ENCODE data around the gene KRT3. TPM values are rescaled to one million over a fixed set of nuclear protein-coding genes. Genes with fewer than 3 reads are reported as not detected.

KRT3 gene
- total RNA-seq, 1 experiment from 2014 or later, result not detected

- TF ChIP-seq CTCF (IDR thresholded peaks at IDR 0.05) (no peak), TCF7L2 (IDR thresholded peaks at IDR 0.05; ENCODE audit: low read depth, low read length) (no peak), POLR2AphosphoS5 (IDR thresholded peaks at IDR 0.05; ENCODE audit: low read depth, low read length) (no peak), REST (IDR thresholded peaks at IDR 0.05; ENCODE audit: insufficient read depth in 1 of 2, low read depth in 2 of 2, low read length in 1 of 2) (no peak), SIN3A (IDR thresholded peaks at IDR 0.05; ENCODE audit: borderline replicate concordance, insufficient read depth, low read depth, low read length) (no peak)
- in situ Hi-C loops (cut with HindIII; ENCODE audit: low pct_unique_long_range_greater_than_20kb, low sequenced_read_pairs), result no loop called here
- ATAC-seq, result no peak
- H3K4me3 ChIP-seq (ENCODE audit: low read depth in 2 of 2, low read length in 2 of 2), result no peak overlapping the region
- no peaks in the 10 kb centered on the region for H3K36me3 ChIP-seq (ENCODE audit: control insufficient read depth, insufficient read depth, low read length)
- H3K9me3 ChIP-seq (ENCODE audit: control insufficient read depth, insufficient read depth, low read depth, low read length), result no peaks in the 10 kb centered on the region
- POLR2A ChIA-PET, result no interaction called here
- no peak for DNase-seq (ENCODE audit: low read depth, low spot score)
- H3K27me3 ChIP-seq (ENCODE audit: control insufficient read depth, insufficient read depth, low read length), result no peaks in the 10 kb centered on the region
- intact Hi-C loops (cut with micrococcal nuclease; ENCODE audit: unreplicated experiment), result no loop called here
- H3K4me1 ChIP-seq (ENCODE audit: control insufficient read depth, insufficient read depth, low read length), result peaks cover 7% of the 10 kb centered on the region
- no TSS peak for BruUV-seq (replicated peaks)
- CTCF ChIA-PET, result no interaction called here
- no peak overlapping the region for H3K27ac ChIP-seq (ENCODE audit: low read length)
Observed at GRCh38 chr12:52821071-52821730, 25.3 kb upstream of the KRT3 start.

- TF ChIP-seq TCF7L2 (IDR thresholded peaks at IDR 0.05; ENCODE audit: low read depth, low read length) (no peak), POLR2AphosphoS5 (IDR thresholded peaks at IDR 0.05; ENCODE audit: low read depth, low read length) (no peak), SIN3A (IDR thresholded peaks at IDR 0.05; ENCODE audit: borderline replicate concordance, insufficient read depth, low read depth, low read length) (no peak), REST (IDR thresholded peaks at IDR 0.05; ENCODE audit: insufficient read depth in 1 of 2, low read depth in 2 of 2, low read length in 1 of 2) (no peak), CTCF (IDR thresholded peaks at IDR 0.05) (no peak)
- CTCF ChIA-PET, result no interaction called here
- Histone ChIP-seq H3K4me1 (ENCODE audit: control insufficient read depth, insufficient read depth, low read length) (peaks cover 7% of the 10 kb centered on the region), H3K27me3 (ENCODE audit: control insufficient read depth, insufficient read depth, low read length) (no peaks in the 10 kb centered on the region), H3K9me3 (ENCODE audit: control insufficient read depth, insufficient read depth, low read depth, low read length) (no peaks in the 10 kb centered on the region), H3K27ac (ENCODE audit: low read length) (no peak overlapping the region), H3K36me3 (ENCODE audit: control insufficient read depth, insufficient read depth, low read length) (no peaks in the 10 kb centered on the region), H3K4me3 (ENCODE audit: low read depth in 2 of 2, low read length in 2 of 2) (no peak overlapping the region)
- intact Hi-C loops (cut with micrococcal nuclease; ENCODE audit: unreplicated experiment) (no loop called here), in situ Hi-C loops (cut with HindIII; ENCODE audit: low pct_unique_long_range_greater_than_20kb, low sequenced_read_pairs) (no loop called here)
- no TSS peak for BruUV-seq (replicated peaks)
- no peak for ATAC-seq
- POLR2A ChIA-PET, result no interaction called here
- no peak for DNase-seq (ENCODE audit: low read depth, low spot score)
Observed at GRCh38 chr12:52820521-52820920, 24.6 kb upstream of the KRT3 start.

Data from Panc1 (cell line).